GM19452 (cell line): ENCODE data around the gene SOCS7.

Experiments
- ATAC-seq: cut with Tn5 transposase; IDR thresholded peaks from one replicate; pipeline ENCODE4 v1.9.1; 2021; ENCODE audit not compliant: unreplicated experiment

SOCS7 gene, protein sequence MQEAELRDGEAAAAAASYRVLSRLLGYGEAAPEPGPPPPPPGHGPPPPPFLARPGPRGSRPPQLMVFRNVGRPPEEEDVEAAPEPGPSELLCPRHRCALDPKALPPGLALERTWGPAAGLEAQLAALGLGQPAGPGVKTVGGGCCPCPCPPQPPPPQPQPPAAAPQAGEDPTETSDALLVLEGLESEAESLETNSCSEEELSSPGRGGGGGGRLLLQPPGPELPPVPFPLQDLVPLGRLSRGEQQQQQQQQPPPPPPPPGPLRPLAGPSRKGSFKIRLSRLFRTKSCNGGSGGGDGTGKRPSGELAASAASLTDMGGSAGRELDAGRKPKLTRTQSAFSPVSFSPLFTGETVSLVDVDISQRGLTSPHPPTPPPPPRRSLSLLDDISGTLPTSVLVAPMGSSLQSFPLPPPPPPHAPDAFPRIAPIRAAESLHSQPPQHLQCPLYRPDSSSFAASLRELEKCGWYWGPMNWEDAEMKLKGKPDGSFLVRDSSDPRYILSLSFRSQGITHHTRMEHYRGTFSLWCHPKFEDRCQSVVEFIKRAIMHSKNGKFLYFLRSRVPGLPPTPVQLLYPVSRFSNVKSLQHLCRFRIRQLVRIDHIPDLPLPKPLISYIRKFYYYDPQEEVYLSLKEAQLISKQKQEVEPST

DNA sequence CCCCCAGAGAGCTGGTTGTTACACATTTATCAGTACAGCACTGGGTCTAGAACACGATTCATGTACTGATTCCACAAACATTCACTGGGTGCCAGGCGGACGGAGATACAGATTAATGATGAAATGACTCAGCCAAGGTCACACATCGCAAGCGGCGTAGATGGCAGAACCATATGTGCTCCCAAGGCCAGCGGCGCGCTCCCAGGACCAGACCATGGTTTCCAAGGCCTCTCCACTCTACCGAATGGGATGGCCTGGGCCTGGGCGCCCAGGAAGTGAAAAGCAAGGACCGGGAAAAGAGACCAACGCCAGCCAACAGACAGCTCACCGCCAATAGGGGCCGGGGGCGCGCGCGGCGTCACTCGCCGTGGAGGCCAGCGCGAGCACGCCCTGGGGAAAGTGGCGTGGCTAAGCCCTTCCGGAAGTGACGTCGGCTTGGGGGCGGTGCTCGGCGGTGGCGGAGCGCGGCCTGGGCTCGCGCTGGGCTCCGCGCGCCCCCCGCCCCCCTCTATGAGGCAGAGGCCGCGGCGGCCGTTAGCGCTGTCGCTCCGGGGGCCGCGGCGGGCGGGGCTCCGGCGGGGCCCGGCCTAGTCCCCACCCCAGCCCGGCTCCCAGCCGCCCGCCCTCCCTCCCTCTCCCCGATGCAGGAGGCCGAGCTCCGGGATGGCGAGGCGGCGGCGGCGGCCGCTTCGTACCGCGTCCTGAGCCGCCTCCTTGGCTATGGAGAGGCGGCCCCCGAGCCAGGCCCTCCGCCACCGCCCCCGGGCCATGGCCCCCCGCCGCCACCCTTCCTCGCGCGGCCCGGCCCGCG is at the start of gene SOCS7:
Gene SOCS7 (plus strand): TSS at position 433 of the 811 bp plus-strand sequence. CDS start 209 bp downstream, at position 642.
- ATAC-seq, result peak; percentile 85

DNA sequence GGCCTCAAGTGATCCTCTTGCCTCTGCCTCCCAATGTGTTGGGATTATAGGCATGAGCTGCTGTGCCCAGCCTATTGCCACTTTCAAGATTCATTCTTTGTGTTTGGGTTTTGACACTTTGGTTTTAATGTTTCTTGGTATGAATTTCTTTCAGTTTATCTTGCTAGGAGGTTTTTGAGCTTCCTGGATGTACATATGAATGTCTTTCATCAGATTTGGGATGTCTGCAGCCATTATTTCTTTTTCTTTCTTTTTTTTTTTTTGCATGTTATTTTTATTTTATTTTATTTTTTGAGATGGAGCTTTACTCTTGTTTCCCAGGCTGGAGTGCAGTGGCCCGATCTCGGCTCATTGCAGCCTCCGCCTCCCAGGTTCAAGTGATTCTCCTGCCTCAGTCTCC is 36.1 kb upstream of the SOCS7 start:
- ATAC-seq, result no peak

DNA sequence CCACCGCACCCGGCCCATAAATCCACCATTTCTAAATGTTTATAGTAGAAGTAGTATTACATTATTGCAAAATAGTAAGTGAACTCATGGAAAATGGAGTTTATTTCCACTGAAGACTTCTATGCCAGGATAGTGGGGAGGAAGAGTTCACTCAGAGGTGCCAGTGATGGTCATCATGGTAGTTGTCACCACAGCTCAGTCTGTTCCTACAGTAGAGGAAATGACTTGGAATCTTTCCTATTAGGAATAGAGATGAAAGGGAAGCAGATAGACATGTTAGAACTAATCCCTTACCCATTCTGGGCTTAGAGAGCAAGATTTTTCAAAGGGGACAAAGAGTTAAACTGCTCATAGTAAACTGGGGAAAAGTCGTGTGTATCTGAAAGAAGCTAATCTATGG is 34.6 kb upstream of the SOCS7 start:
- ATAC-seq, result no peak

DNA sequence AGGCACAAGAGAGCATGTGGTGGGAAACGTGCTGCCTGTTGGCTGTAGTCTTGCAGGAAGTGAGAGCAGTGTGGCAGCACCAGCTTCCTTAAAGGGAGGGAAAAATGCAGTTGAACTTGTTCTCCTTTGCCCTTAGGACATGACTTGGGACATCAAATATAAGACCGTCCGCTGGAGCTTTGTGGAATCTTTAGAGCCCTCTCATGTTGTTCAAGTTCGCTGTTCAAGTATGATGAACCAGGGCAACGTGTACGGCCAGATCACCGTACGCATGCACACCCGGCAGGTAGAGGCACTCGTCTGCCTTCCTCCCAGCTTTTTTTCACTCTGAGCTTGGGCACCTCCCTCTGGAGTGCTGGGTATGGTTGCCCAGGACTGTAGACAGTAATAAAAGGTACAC is 31.2 kb upstream of the SOCS7 start:
- no peak for ATAC-seq

DNA sequence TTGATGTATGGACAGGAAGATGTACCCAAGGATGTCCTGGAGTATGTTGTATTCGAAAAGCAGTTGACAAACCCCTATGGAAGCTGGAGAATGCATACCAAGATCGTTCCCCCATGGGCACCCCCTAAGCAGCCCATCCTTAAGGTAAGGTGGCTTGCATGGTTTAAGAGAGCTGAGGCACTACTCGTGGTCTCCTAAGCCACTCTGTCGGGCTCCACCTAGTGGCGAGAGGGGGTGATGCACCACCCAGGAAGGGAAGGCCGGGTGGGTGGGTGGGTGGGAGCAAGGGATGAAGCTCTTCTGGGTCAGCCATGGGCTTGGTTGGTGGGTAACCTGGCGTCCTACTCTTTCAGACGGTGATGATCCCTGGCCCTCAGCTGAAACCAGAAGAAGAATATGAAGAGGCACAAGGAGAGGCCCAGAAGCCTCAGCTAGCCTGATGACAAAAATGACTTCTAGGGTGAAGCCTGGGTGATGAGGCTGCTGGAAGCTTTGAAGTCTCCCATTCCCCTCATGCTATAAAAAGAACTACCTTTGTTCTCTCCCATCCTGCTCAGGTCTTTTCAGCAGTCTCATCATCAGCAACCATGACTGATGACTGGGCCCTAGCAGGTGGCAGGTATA is 29.4 kb upstream of the SOCS7 start:
- no peak for ATAC-seq

DNA sequence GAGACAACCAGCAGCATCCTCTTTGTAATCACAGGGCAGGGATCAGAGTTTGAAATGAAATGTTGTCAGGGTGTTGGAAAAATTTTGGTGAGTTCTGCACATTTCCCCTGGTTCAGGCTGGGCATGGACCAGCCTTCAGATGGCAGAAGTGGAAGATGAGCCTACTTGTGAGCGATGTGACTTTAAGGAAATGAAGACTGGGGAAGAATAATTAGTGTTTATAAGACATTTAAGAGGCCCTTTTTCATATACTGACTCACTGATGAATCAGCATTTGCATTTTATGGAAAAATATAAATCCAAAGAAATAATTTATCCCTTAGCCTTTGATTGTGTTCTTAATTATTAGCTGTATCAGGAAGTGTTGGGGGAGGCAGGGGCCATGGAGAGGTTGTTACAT is 28.7 kb upstream of the SOCS7 start:
- no peak for ATAC-seq

DNA sequence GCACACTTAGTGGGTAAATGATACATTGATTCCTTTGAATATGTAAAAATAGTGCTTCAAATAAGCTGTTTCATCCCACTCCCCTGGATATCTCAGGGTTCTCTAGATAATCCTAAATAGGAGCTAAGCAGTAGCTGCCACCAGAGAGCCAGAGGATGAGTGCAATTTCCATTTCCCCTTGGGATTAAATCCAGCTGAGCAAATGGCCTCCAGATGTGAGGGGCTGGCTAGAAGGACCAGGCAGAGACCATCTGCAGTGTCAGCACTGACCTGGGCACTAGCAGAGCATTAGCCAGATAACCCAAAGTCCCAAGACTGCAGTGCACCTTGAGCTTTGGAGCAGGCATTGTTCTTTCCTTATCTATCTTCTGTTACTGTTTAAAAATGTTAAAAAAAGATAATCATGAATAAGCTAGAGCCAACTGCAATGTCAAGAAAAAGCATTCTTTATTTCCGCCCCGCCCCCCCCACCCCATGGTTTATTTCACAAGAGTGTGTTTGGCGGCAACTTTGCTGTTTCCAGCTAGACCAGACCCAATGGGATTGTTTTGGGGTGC is 27.4 kb upstream of the SOCS7 start:
- ATAC-seq, result no peak

DNA sequence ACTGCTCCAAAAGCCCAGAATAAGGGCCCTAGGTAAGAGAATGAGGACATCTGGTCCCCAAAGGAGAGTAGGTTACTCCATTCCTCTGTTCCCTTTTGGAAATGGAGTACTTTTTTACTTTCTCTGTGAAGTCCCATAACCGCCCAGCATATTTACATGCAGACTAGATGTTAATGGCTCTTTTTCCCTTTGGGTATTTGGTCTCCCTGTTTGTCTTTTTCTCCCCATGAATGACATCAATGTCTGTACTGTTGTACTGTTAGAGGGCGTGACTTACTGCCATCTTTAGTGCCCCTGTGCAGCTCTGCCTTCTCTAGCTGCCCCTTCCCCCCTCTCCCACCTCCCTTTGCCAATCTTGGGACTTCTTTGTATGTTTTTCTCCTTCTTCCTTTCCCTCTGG is 26.9 kb upstream of the SOCS7 start:
- no peak for ATAC-seq

DNA sequence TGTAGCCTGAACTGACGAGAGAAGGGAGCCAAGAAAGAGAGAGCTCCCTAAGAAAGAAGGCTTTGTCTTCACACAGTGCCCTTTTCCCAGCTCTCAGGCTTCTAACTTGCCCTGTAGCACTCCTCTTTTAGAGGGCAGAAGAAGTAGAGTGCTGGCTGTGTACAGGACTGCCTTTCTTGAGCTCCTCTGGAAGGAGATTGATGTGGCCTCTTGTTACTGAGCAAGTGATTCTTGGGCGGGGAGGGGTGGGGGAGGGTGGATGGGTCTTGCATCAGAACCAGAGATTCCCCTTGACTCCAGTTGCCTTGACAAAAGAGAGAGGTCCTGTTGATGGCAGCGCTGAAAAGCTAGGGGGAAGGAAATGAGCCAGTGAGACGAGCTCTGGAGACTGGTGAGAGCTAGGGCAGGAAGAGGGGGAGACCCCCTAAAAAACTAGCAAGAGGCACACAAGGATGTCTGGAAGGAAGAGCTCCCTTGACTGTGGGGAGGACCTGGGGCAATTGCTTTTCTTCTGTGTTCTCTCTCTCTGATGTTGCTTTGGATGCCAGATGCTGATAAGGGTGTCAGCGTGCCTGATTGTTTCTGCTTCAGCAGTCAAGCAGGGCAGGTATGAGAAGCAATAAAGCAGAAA is 26.3 kb upstream of the SOCS7 start:
- ATAC-seq, result no peak

DNA sequence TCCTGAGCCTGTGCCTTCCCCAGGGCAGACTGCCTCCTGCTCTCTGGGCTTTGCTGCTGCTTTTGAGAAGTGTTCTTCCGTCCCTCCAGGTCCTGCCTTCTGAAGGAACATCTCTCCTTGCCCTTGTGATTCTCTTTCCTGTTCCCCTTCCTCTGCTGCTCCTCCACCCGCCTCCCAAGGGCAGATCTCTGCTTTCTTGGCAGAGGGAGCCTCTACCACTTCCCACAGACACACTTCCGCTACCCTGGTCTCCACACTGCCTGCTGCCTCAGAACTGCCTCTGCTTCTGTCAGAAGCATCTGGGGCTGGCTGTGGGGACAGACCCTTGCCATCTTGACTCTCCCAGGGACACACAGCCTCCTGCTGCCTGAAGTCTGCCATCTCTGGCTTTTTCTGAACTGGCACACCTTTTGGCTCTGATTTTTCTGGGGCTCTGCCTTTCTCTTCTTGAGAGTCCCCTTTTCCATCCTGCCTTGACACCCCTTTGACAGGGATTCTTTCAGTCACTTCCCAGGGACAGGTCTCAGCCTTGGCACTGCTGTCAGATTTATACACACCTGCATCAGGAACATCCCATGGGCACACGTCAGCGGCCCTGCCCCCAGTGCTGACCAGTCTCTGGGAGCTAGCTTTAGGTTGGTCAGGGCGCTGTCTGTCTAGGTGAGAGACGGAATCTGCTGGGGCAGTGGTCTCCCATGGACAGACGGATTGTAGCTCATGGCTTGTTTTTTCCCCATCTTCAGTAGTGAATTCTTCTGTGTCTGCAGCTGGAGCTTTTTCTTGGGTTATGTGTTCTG is 24.4 kb upstream of the SOCS7 start:
- no peak for ATAC-seq

DNA sequence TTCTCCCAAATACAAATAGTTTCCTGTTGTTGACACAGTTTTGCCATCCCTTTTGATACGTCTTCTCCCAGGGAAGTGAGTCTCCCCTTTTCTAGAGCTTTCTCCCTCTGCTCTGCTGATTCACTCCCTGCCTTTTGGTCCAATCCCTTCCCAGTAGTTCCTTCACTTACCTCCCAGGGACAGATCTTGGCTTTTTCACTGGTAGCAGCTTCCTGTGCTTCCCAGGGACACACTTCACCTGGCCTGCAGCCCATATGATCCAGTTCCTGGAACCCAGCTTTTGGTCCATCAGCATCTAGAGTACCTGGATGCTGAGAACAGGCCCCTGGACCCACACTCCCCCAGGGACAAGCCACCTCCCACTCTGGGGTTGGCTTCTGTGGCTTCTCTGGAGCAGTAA is 23.7 kb upstream of the SOCS7 start:
- no peak for ATAC-seq

DNA sequence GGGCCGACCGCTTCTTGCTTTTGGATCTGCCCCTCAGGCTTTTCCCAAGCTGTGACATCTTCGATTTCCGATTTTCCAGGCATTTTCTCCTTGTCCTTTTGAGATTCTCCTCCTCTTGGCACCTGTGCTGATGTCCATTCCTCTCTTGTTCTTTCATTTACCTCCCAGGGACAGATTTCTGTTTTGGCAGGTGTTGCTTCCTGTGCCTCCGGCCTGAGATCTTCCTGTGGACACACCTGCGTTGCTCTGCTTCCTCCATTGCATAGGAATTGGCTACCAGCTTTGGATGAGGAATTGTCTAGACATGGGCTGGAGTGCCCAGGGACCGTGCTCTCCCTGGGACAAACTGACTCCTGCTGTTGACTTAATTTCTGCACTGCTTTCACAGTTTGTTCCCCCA is 23.0 kb upstream of the SOCS7 start:
- ATAC-seq, result no peak

DNA sequence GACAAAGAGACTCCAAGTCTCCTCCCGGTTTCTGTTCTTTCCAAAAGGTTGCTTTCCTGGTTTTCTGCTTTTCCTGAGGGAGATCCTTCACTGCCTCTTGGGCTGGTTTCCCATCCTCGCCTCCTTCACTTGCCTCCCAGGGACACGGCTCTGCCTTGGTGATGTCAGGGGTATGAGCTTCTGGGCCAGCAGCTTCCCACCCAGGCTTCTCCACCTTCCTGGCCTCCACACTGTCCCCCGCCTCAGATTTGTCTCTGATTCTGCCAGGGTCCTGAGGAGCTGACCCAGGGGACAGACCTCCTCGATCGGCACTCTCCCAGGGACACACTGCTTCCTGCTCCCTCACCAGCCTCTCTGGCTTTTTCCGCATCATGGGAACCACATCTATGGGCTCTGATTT is 22.4 kb upstream of the SOCS7 start:
- ATAC-seq, result no peak

DNA sequence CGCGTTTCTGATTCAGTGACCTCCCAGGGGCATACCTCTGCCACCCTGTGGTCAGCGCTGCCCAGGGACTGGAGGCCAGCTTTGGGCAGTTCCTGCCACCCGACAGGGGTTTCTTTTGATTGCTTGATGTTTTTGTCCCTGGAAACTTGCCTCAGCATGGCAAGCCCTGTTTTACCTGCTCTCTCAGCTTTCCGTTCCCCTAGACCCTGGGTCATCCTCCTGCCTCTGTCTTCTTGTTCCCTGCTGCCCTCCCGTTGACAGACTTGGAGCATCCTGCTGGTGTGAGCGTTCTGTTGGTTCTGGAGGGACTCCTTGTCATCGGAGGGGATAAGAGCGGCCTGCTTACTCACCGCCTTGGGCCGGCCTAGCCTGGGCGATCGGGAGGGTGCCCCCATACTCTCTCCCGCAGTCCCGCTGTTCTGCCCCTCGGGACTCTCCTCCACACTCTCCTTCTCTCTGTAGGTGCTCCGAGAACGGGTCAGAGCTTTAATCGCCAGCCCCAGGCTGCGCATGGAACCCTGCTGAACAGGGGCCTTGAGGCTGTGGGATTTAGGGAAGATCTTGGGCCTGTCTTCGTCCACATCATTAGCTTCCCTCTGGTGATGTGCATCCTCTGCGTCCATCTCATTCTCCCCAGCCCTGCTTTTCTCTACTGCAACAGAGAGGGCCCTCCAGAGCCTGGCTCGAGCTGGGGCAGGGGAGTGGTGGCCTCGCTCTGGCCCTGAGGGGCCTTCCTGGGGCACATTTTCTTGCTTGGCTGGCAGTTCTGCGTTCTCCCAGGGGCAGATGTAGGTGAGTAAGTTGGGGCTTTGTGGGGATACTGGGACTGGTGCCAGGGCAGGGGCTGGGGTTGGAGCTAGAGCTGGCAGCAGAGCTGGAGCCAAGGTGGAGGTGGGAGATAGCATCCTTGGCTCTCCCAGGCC is 21.6 kb upstream of the SOCS7 start:
- ATAC-seq, result no peak

DNA sequence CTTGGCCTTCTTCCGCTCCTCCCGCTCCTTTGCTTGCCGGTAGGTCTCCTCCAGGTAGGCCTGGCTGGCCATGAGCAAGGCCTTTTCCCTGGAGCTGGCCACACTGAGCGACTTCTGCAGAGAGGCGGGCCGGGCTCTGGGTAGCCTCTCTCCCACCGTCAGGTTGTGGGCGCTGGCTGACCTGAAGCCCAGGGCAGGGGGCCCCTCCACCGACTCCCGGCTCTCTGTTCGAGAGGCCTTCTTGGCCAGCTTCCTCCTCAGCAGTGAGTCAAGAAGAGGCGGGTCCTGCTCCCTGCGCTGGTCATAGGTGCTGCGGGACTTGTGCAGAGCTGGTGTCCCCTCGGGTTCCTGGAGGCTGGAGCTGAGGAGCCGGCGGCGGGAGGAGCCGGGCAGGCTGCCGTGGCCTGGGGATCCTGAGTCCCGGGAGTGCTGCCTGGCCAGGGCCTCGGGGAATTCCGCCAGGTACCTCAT is 20.7 kb upstream of the SOCS7 start:
- no peak for ATAC-seq

DNA sequence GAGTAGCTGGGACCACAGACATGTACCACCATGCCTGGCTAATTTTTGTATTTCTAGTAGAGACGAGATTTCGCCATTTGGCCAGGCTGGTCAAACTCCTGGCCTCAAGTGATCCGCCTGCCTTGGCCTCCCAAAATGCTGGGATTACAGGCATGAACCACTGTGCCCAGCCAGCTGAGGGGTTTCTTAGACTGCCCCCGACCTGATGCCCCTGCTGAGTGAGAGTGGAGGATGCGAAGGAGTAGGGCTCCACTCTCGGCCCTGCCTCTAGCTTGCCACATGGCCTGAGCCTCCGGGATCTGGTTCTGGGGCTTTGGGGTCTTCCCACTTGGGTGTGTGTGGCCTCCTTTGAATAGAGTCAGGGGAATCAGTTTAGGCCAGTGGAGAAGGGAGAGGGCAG is 18.9 kb upstream of the SOCS7 start:
- ATAC-seq, result no peak

DNA sequence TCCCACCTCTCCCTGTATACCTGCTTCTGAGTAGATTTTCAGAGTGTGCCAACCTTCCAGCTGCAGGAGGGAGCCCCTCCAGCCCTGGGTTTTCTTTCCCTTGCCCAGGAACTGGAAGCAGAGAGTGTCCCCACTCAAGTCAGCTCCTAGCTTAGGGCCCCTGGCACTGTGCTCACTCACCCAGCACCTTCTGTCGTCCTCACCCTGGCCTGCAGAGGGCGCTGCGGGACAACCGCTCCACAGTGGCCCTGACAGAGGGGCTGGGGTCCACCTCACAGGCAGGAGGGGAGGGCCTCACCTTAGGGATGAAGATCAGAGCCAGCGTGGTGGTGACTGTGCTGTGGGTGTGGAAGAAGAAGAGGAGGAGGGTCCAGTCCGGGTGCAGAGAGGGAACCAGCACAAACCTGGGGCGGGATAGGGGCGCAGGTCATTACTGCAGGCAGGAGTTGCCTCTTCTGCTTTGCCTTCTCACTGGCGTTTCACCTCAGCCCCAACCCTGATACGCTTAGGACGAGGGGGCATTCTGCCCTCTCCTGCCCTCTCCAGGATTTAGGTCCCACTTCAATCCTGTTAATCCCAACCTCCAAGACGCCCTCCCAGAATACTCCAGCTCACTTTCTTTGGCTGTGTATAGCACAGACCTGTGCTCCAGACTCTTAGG is 17.9 kb upstream of the SOCS7 start:
- ATAC-seq, result no peak
